ENCODE measurements around the gene MEGF11. TPM values are rescaled to one million over a fixed set of nuclear protein-coding genes. Genes with fewer than 3 reads are reported as not detected.
A peak's percentile ranks its signal among the peaks of the same experiment; 100 is the strongest.

The MEGF11 gene
- total and polyA plus RNA-seq, 4 donors, result 6.2 to 20.3 (median 14.0) TPM

DNA sequence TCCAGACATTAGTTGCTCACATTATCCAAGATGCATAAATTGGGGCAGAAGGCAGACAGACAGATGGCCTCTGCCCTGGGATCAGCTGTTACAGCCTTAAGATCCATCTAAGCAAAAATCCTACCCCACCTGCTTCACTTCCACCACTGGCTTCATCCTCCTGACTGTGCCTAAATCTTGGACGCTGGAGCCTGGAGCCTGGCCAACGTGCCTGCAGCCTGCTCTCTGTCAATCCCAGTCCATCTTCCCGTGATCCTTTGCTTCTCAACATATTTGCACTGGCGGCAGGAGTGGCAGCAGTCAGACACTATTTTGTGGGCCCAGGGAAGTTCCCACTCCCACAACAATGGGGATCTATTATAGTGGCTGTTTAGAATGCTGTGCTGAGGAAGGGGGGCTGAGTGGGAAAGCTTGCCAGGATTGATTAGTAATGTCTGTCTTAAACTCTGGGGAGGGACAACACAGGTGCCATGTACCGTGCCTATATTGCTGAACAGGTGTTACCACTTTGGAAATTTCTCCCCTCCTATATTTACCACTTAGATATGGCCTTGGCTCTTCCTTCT is 121.2 kb downstream of the MEGF11 start:
- no peaks in the 10 kb centered on the region for H3K9me3 ChIP-seq (ENCODE audit: control insufficient read depth, insufficient read depth, low read length)
- peak in 1 of 6 donors; percentile 41 for DNase-seq (ENCODE audit: low read depth in 4 of 6, low spot score in 6 of 6)
- WGBS (ENCODE audit: insufficient coverage), result 55% methylated on average over 5 of the region's 5 CpGs
- no peaks in the 10 kb centered on the region for H3K27me3 ChIP-seq (ENCODE audit: control insufficient read depth, insufficient read depth, low read length)
- no peaks in the 10 kb centered on the region for H3K36me3 ChIP-seq (ENCODE audit: control insufficient read depth, insufficient read depth, low read length)
- H3K4me1 ChIP-seq (ENCODE audit: control insufficient read depth, insufficient read depth, low read length), result peaks cover 64% of the 10 kb centered on the region
- no peak overlapping the region for H3K27ac ChIP-seq (ENCODE audit: low read depth, low read length)
- H3K4me3 ChIP-seq (ENCODE audit: low read depth, low read length), result no peak overlapping the region

DNA sequence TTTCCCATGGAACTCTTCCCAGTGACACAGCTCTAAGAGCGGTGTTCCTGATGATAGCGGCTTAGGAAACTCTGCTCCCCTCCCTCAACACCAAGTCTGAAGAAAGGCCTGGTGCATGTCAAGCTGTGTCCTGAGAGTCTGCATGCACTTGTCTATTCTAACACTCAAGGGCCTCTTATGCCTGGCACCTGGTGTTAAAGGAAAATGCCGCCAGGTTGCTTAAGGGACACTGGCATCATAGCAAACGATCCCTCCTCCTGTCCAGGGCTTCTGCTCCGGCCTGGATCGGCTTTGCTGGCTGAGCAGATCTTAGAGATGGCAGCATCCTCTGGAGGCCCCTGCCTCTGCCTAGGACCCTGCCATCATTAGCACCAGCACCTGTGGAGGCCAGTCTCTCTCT is 121.7 kb downstream of the MEGF11 start:
- H3K4me3 ChIP-seq (ENCODE audit: low read depth, low read length), result no peak overlapping the region
- H3K9me3 ChIP-seq (ENCODE audit: control insufficient read depth, insufficient read depth, low read length), result no peaks in the 10 kb centered on the region
- 83% methylated on average over 6 of the region's 6 CpGs for WGBS (ENCODE audit: insufficient coverage)
- DNase-seq (ENCODE audit: low read depth in 4 of 6, low spot score in 6 of 6), result no peak
- no peaks in the 10 kb centered on the region for H3K36me3 ChIP-seq (ENCODE audit: control insufficient read depth, insufficient read depth, low read length)
- peaks cover 67% of the 10 kb centered on the region for H3K4me1 ChIP-seq (ENCODE audit: control insufficient read depth, insufficient read depth, low read length)
- no peak overlapping the region for H3K27ac ChIP-seq (ENCODE audit: low read depth, low read length)
- H3K27me3 ChIP-seq (ENCODE audit: control insufficient read depth, insufficient read depth, low read length), result no peaks in the 10 kb centered on the region

DNA sequence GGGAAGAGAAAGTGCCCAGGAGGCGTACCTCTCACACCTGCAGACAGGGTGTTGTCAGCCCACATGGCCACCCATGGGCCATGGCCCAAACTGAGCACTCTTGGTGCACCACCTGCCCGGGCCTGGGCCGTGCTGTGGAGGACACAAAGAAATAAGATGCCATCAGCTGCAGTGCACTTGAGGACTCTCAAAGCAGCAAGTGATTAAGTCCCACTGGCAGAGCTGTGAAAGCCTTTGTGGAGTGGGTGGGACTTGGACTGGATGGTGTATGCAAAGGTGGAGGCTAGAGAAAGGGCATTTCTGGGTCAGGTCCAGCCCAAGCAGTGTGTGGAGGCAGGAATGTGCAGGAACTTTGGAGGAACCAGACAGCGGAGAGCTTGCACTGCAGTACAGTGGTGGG is 122.3 kb downstream of the MEGF11 start:
- H3K27ac ChIP-seq (ENCODE audit: low read depth, low read length), result no peak overlapping the region
- H3K4me3 ChIP-seq (ENCODE audit: low read depth, low read length), result no peak overlapping the region
- H3K27me3 ChIP-seq (ENCODE audit: control insufficient read depth, insufficient read depth, low read length), result no peaks in the 10 kb centered on the region
- no peaks in the 10 kb centered on the region for H3K36me3 ChIP-seq (ENCODE audit: control insufficient read depth, insufficient read depth, low read length)
- WGBS (ENCODE audit: insufficient coverage), result 83% methylated on average over 4 of the region's 4 CpGs
- H3K4me1 ChIP-seq (ENCODE audit: control insufficient read depth, insufficient read depth, low read length), result peaks cover 73% of the 10 kb centered on the region
- peak in 1 of 6 donors; percentile 18 for DNase-seq (ENCODE audit: low read depth in 4 of 6, low spot score in 6 of 6)
- no peaks in the 10 kb centered on the region for H3K9me3 ChIP-seq (ENCODE audit: control insufficient read depth, insufficient read depth, low read length)

DNA sequence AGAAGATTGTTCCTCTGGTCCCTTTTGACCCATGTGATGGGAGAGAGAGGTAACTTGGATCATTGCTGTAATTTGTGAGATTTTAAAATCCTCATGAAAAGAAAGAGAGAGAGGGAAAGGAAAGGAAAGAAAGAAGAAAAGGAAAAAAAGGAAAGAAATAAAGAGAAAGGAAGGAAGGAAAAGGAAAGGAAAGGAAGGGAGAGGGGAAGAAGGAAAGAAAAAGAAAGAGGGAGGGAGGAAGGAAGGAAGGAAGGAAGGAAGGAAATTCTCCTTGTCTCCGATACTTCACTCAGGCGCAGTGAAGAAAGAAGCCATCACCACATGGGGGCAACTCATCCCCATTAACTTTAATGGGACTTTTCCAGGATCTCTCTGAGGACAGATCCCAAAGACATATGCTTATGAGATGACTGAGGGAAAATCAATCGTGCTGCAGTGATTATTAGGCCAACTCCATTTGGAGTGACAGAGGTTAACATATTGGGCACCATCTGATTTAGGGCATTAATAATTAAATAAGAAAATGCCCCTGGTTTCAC is 123.0 kb downstream of the MEGF11 start:
- no CpG with 5 or more reads among the region's 3 CpGs for WGBS (ENCODE audit: insufficient coverage)
- H3K4me3 ChIP-seq (ENCODE audit: low read depth, low read length), result no peak overlapping the region
- no peak overlapping the region for H3K27ac ChIP-seq (ENCODE audit: low read depth, low read length)
- no peaks in the 10 kb centered on the region for H3K27me3 ChIP-seq (ENCODE audit: control insufficient read depth, insufficient read depth, low read length)
- H3K9me3 ChIP-seq (ENCODE audit: control insufficient read depth, insufficient read depth, low read length), result no peaks in the 10 kb centered on the region
- DNase-seq (ENCODE audit: low read depth in 4 of 6, low spot score in 6 of 6), result peak in 1 of 6 donors; percentile 68
- no peaks in the 10 kb centered on the region for H3K36me3 ChIP-seq (ENCODE audit: control insufficient read depth, insufficient read depth, low read length)
- H3K4me1 ChIP-seq (ENCODE audit: control insufficient read depth, insufficient read depth, low read length), result peaks cover 79% of the 10 kb centered on the region

DNA sequence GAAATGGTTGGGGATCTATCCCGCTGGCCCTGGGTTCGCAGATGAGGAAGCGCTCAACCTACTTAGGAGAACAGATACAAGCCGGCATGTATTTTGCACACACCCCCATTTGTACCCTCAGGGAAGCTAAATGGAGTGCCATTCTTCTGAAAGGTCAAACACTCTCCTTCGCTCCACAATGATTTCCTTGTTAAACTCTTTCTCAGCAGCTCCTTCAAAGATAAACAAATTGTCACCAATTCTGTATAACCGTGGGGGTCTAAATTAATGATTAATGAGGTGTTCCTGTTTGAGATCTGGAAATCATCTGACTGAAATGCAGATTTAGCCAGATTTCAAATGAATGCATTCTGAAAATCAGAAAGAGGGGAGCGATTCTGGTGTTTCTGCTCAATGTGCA is 124.0 kb downstream of the MEGF11 start:
- no peak overlapping the region for H3K27ac ChIP-seq (ENCODE audit: low read depth, low read length)
- no peak for DNase-seq (ENCODE audit: low read depth in 4 of 6, low spot score in 6 of 6)
- H3K27me3 ChIP-seq (ENCODE audit: control insufficient read depth, insufficient read depth, low read length), result no peaks in the 10 kb centered on the region
- no peak overlapping the region for H3K4me3 ChIP-seq (ENCODE audit: low read depth, low read length)
- H3K9me3 ChIP-seq (ENCODE audit: control insufficient read depth, insufficient read depth, low read length), result no peaks in the 10 kb centered on the region
- H3K36me3 ChIP-seq (ENCODE audit: control insufficient read depth, insufficient read depth, low read length), result no peaks in the 10 kb centered on the region
- 42% methylated on average over 5 of the region's 7 CpGs for WGBS (ENCODE audit: insufficient coverage)
- H3K4me1 ChIP-seq (ENCODE audit: control insufficient read depth, insufficient read depth, low read length), result peaks cover 81% of the 10 kb centered on the region

- H3K27me3 ChIP-seq (ENCODE audit: control insufficient read depth, insufficient read depth, low read length), result no peaks in the 10 kb centered on the region
- no peak for DNase-seq (ENCODE audit: low read depth in 4 of 6, low spot score in 6 of 6)
- H3K27ac ChIP-seq (ENCODE audit: low read depth, low read length), result no peak overlapping the region
- H3K4me1 ChIP-seq (ENCODE audit: control insufficient read depth, insufficient read depth, low read length), result peaks cover 67% of the 10 kb centered on the region
- H3K9me3 ChIP-seq (ENCODE audit: control insufficient read depth, insufficient read depth, low read length), result no peaks in the 10 kb centered on the region
- no peaks in the 10 kb centered on the region for H3K36me3 ChIP-seq (ENCODE audit: control insufficient read depth, insufficient read depth, low read length)
- 60% methylated on average over 8 of the region's 8 CpGs for WGBS (ENCODE audit: insufficient coverage)
- H3K4me3 ChIP-seq (ENCODE audit: low read depth, low read length), result no peak overlapping the region
Observed at GRCh38 chr15:66128116-66128680, 125.4 kb downstream of the MEGF11 start.

DNA sequence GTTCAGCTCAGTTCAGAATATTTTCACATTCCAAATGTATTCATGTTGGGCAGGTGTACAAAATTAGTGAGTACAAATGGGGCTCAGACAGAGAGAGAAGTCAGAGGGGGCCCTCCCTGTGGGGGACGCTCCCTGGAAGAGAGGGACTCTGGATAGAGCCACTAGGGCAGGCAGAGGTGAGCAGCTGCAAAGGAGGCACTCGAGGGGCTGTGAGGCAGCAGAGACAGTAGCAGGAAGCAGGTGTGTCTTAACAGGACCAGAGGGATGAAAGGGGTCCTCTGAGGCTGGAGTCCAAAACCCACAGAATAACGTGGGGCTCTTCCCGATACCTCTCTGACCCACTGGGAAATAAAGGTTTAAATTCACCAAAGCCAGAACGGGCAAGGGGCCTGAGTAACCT is 127.1 kb downstream of the MEGF11 start:
- WGBS (ENCODE audit: insufficient coverage), result 53% methylated on average over 5 of the region's 5 CpGs
- no peak overlapping the region for H3K4me3 ChIP-seq (ENCODE audit: low read depth, low read length)
- no peaks in the 10 kb centered on the region for H3K9me3 ChIP-seq (ENCODE audit: control insufficient read depth, insufficient read depth, low read length)
- no peak overlapping the region for H3K27ac ChIP-seq (ENCODE audit: low read depth, low read length)
- H3K4me1 ChIP-seq (ENCODE audit: control insufficient read depth, insufficient read depth, low read length), result peaks cover 54% of the 10 kb centered on the region
- no peaks in the 10 kb centered on the region for H3K36me3 ChIP-seq (ENCODE audit: control insufficient read depth, insufficient read depth, low read length)
- no peaks in the 10 kb centered on the region for H3K27me3 ChIP-seq (ENCODE audit: control insufficient read depth, insufficient read depth, low read length)
- DNase-seq (ENCODE audit: low read depth in 4 of 6, low spot score in 6 of 6), result no peak

DNA sequence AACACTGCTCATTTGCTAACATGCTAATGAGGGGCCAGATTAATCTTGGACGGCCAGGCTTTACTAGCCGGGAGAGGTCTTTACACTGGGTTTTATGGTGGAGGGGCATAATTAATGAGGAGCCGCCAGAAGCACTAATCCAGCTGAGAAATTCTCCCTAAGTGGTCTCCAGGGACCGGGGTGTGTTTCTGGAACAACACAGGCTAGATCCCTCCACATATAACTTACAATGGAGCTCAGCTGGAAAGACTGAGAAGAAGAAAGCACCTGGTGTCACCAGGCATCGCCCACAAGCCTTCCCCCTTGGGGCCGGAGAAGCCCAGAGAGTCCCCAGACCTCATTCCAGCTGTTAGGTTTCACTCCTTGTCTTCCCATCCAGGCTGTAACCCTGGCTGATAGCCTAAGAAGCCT is 127.5 kb downstream of the MEGF11 start:
- peak in 2 of 6 donors; percentile 44 to 77 for DNase-seq (ENCODE audit: low read depth in 4 of 6, low spot score in 6 of 6)
- Histone ChIP-seq H3K27ac (ENCODE audit: low read depth, low read length) (no peak overlapping the region), H3K9me3 (ENCODE audit: control insufficient read depth, insufficient read depth, low read length) (no peaks in the 10 kb centered on the region), H3K27me3 (ENCODE audit: control insufficient read depth, insufficient read depth, low read length) (no peaks in the 10 kb centered on the region), H3K4me3 (ENCODE audit: low read depth, low read length) (no peak overlapping the region), H3K36me3 (ENCODE audit: control insufficient read depth, insufficient read depth, low read length) (no peaks in the 10 kb centered on the region), H3K4me1 (ENCODE audit: control insufficient read depth, insufficient read depth, low read length) (peaks cover 49% of the 10 kb centered on the region)
- WGBS (ENCODE audit: insufficient coverage), result 40% methylated on average over 3 of the region's 6 CpGs

DNA sequence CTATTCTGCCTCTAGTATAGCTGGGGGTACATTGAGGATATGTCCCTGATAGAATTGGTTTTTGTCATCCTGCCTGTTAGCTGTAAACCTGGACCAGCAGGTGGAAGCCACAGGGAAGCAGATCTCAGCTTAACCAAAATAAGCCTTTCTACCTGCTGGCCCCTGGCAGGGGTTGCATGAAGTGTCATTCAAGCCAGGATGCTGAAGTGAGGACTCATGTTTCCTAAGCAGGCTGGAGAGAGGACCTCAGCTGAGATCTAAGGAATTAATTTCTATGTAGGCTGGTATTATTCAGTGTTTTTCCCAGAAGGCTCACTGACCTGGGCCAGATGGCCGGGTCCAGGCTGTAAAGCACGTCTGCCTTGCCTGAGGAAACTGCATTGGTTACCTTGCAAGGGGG is 128.9 kb downstream of the MEGF11 start:
- WGBS (ENCODE audit: insufficient coverage), result 66% methylated on average over 2 of the region's 2 CpGs
- no peak for DNase-seq (ENCODE audit: low read depth in 4 of 6, low spot score in 6 of 6)
- no peak overlapping the region for H3K4me3 ChIP-seq (ENCODE audit: low read depth, low read length)
- no peaks in the 10 kb centered on the region for H3K27me3 ChIP-seq (ENCODE audit: control insufficient read depth, insufficient read depth, low read length)
- no peaks in the 10 kb centered on the region for H3K36me3 ChIP-seq (ENCODE audit: control insufficient read depth, insufficient read depth, low read length)
- no peaks in the 10 kb centered on the region for H3K9me3 ChIP-seq (ENCODE audit: control insufficient read depth, insufficient read depth, low read length)
- peaks cover 44% of the 10 kb centered on the region for H3K4me1 ChIP-seq (ENCODE audit: control insufficient read depth, insufficient read depth, low read length)
- no peak overlapping the region for H3K27ac ChIP-seq (ENCODE audit: low read depth, low read length)

GRCh38 chr15:66123799-66124198 is 129.8 kb downstream of the MEGF11 start:
- H3K27ac ChIP-seq (ENCODE audit: low read depth, low read length), result no peak overlapping the region
- H3K4me3 ChIP-seq (ENCODE audit: low read depth, low read length), result no peak overlapping the region
- 85% methylated on average over 7 of the region's 8 CpGs for WGBS (ENCODE audit: insufficient coverage)
- H3K9me3 ChIP-seq (ENCODE audit: control insufficient read depth, insufficient read depth, low read length), result no peaks in the 10 kb centered on the region
- H3K27me3 ChIP-seq (ENCODE audit: control insufficient read depth, insufficient read depth, low read length), result no peaks in the 10 kb centered on the region
- DNase-seq (ENCODE audit: low read depth in 4 of 6, low spot score in 6 of 6), result no peak
- peaks cover 37% of the 10 kb centered on the region for H3K4me1 ChIP-seq (ENCODE audit: control insufficient read depth, insufficient read depth, low read length)
- no peaks in the 10 kb centered on the region for H3K36me3 ChIP-seq (ENCODE audit: control insufficient read depth, insufficient read depth, low read length)
